ENCODE data around the gene BPNT1.
A peak's percentile ranks its signal among the peaks of the same experiment; 100 is the strongest.
"Not testable (repeated sequence)": the region's sequence is repeated elsewhere in the genome, so short reads cannot be mapped to it uniquely, and the experiment has no call there.

BPNT1 gene

DNA sequence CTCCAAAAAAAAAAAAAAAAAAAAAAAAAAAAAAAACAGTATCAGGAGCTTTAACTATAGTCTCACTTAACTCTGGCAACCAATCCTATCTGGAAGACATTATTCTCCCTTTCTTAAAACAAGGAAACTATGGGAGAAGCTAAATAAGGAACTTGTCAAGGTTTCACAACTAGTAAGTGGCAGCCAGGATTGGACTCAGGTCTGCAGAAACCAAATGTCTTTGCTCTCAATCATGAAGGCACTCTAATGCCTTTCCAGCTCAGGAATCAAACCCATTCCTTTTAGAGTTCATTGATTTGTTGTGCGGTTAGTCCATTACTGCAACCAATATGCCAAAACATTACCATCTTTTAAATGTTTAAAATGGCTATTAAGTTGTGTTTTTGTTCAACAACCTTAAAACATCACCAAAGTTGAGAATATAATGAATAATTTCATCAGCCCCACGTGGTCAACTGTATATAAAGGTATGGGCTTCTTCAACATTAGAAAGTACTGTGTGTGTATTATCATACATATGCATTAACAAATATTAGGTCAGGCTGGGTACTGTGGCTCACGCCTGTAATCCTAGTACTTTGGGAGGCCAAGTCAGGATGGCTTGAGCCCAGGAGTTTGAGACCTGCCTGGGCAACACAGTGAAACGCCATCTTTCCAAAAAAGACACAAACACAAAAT is 44.8 kb downstream of the BPNT1 start:
- TF ChIP-seq, protein P1, sequence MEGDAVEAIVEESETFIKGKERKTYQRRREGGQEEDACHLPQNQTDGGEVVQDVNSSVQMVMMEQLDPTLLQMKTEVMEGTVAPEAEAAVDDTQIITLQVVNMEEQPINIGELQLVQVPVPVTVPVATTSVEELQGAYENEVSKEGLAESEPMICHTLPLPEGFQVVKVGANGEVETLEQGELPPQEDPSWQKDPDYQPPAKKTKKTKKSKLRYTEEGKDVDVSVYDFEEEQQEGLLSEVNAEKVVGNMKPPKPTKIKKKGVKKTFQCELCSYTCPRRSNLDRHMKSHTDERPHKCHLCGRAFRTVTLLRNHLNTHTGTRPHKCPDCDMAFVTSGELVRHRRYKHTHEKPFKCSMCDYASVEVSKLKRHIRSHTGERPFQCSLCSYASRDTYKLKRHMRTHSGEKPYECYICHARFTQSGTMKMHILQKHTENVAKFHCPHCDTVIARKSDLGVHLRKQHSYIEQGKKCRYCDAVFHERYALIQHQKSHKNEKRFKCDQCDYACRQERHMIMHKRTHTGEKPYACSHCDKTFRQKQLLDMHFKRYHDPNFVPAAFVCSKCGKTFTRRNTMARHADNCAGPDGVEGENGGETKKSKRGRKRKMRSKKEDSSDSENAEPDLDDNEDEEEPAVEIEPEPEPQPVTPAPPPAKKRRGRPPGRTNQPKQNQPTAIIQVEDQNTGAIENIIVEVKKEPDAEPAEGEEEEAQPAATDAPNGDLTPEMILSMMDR (IDR thresholded peaks at IDR 0.05; ENCODE audit: low read depth, low read length), result no peak
- peak overlapping the region; percentile 99 for H3K4me3 ChIP-seq (ENCODE audit: low read depth, low read length)

GRCh38 chr1:220043646-220044045 is 45.9 kb downstream of the BPNT1 start:
- no peak overlapping the region for H3K4me3 ChIP-seq (ENCODE audit: low read depth, low read length)
- TF ChIP-seq, protein P1 (IDR thresholded peaks at IDR 0.05; ENCODE audit: low read depth, low read length), result no peak

GRCh38 chr1:220040028-220040596 is 49.5 kb downstream of the BPNT1 start:
- H3K4me3 ChIP-seq (ENCODE audit: low read depth, low read length), result no peak overlapping the region
- TF ChIP-seq, protein P1 (IDR thresholded peaks at IDR 0.05; ENCODE audit: low read depth, low read length), result no peak

DNA sequence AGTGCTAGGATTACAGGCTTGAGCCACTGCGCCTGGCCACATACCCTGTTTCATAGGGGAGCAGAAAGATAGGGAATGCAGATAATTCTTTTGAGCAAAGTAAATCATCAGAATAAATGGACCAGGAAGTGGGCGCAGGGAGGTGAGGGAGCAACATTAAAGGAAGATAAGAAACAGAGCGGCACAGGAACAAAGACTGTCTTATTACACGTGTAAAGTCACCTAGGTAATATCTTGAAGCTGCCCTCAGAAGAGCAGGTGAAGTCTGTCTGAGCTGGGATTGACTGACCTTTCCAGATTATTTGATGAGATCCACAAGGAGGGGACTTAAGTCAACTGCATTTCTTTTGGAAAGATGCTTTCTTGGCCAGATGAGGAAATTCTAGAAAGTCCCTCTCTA is 50.9 kb downstream of the BPNT1 start:
- H3K4me3 ChIP-seq (ENCODE audit: low read depth, low read length), result no peak overlapping the region
- TF ChIP-seq, protein P1 (IDR thresholded peaks at IDR 0.05; ENCODE audit: low read depth, low read length), result no peak

DNA sequence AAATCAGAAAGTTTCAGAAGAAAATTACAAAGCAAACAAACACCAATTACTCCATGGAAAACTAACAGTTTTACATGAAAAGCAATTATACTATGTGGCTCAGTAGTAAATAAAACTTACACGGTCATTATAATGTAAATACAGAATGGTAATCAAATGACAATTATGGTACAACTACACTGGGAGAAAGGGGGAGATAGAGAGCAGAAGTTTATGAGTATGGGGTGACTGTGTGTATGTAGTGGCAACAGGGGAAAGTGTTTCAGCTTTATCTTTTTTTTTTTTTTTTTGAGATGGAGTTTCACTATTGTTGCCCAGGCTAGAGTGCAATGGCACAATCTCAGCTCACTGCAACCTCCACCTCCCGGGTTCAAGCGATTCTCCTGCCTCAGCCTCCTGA is 51.8 kb downstream of the BPNT1 start:
- not testable (repeated sequence) for H3K4me3 ChIP-seq (ENCODE audit: low read depth, low read length)

DNA sequence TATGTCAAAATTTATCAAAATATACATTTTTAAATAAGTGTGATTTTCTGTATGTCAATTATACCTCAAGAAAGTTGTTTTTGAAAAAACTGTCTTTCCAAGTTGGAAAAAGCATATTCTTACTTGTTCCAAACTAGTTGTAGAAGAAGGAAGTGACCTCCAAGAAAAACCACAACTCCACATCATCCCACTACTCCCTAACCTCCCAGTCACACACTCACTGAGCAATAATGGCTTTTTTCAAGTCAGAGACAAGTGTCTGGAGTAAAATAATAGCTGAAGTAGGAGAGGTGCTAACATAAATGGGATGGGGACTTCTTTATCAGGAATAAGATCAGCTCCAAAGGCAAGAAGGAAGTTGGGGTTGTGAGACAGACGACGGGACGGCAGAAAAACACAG is 56.7 kb downstream of the BPNT1 start:
- H3K4me3 ChIP-seq (ENCODE audit: low read depth, low read length), result no peak overlapping the region
- TF ChIP-seq, protein P1 (IDR thresholded peaks at IDR 0.05; ENCODE audit: low read depth, low read length), result no peak

GRCh38 chr1:220031287-220031686 is 58.3 kb downstream of the BPNT1 start:
- H3K4me3 ChIP-seq (ENCODE audit: low read depth, low read length), result no peak overlapping the region
- TF ChIP-seq, protein P1 (IDR thresholded peaks at IDR 0.05; ENCODE audit: low read depth, low read length), result no peak
